Cortex of kidney (tissue), 1 donor: ENCODE measurements around the gene RALGAPB.
"Not testable (repeated sequence)": the region's sequence is repeated elsewhere in the genome, so short reads cannot be mapped to it uniquely, and the experiment has no call there.

ENCODE experiments used
- DNase-seq: peaks from one replicate; lab custom pipeline; 2025; lab: John Stamatoyannopoulos, UW

Gene RALGAPB

GRCh38 chr20:38585404-38586180 is 112.9 kb downstream of the RALGAPB start:
- no peak for DNase-seq

GRCh38 chr20:38586181-38586525 is 113.5 kb downstream of the RALGAPB start:
- DNase-seq, result no peak

- DNase-seq, result no peak
These were observed 115.7 kb downstream of the RALGAPB start for GRCh38 chr20:38588303-38588702.

GRCh38 chr20:38589351-38589750 is 116.7 kb downstream of the RALGAPB start:
- no peak for DNase-seq

- no peak for DNase-seq
These were observed 117.5 kb downstream of the RALGAPB start for GRCh38 chr20:38589967-38590675.

- no peak for DNase-seq
These were observed 118.2 kb downstream of the RALGAPB start for GRCh38 chr20:38590676-38591473.

GRCh38 chr20:38591474-38592410 is 119.1 kb downstream of the RALGAPB start:
- DNase-seq, result no peak

GRCh38 chr20:38592411-38592790 is 119.8 kb downstream of the RALGAPB start:
- DNase-seq, result not testable (repeated sequence)

- DNase-seq, result not testable (repeated sequence)
These were observed 121.6 kb downstream of the RALGAPB start for GRCh38 chr20:38594281-38594680.

GRCh38 chr20:38595886-38596285 is 123.2 kb downstream of the RALGAPB start:
- DNase-seq, result not testable (repeated sequence)

- no peak for DNase-seq
These were observed 126.8 kb downstream of the RALGAPB start for GRCh38 chr20:38599410-38599882.

- DNase-seq, result no peak
These were observed 127.4 kb downstream of the RALGAPB start for GRCh38 chr20:38600057-38600456.

- no peak for DNase-seq
These were observed 128.9 kb downstream of the RALGAPB start, which contains the start of gene ARHGAP40 for GRCh38 chr20:38601216-38602184. ARHGAP40 (plus strand) TSS chr20:38601809.

GRCh38 chr20:38602185-38602581 is 129.5 kb downstream of the RALGAPB start:
- DNase-seq, result no peak

- DNase-seq, result no peak
These were observed 130.6 kb downstream of the RALGAPB start for GRCh38 chr20:38603286-38603685.

- no peak for DNase-seq
These were observed 132.2 kb downstream of the RALGAPB start for GRCh38 chr20:38604873-38605303.

GRCh38 chr20:38607351-38607750 is 134.7 kb downstream of the RALGAPB start:
- DNase-seq, result no peak

GRCh38 chr20:38608188-38608587 is 135.5 kb downstream of the RALGAPB start:
- no peak for DNase-seq

GRCh38 chr20:38609815-38610214 is 137.2 kb downstream of the RALGAPB start:
- no peak for DNase-seq

GRCh38 chr20:38610521-38610920 is 137.9 kb downstream of the RALGAPB start:
- DNase-seq, result no peak
